WTC11 (cell line): ENCODE data around the gene CCNF.

ENCODE experiments used
- ATF1 ChIP-seq: sonication (generic); formaldehyde crosslinking; IDR thresholded peaks from 2 replicates; pipeline ENCODE4 v1.8.1; 2023; ENCODE audit warnings: mild to moderate bottlenecking, moderate library complexity, missing genetic modification reagents
- ATF3 ChIP-seq: sonication (generic); formaldehyde crosslinking; conservative IDR thresholded peaks from 2 replicates; pipeline ENCODE4 v1.8.1; 2022; ENCODE audit warnings: mild to moderate bottlenecking, missing genetic modification reagents
- FOXK1 ChIP-seq: sonication (generic); formaldehyde crosslinking; IDR thresholded peaks from 2 replicates; pipeline ENCODE4 v1.8.0; 2022; ENCODE audit warnings: mild to moderate bottlenecking, moderate library complexity, missing genetic modification reagents
- GABPB1 ChIP-seq: sonication (generic); formaldehyde crosslinking; IDR thresholded peaks from 2 replicates; pipeline ENCODE4 v1.8.1; 2023; ENCODE audit warnings: mild to moderate bottlenecking, missing genetic modification reagents
- RELA ChIP-seq: sonication (generic); formaldehyde crosslinking; IDR thresholded peaks from 2 replicates; pipeline ENCODE4 v1.8.1; 2022; ENCODE audit warnings: missing genetic modification reagents, mild to moderate bottlenecking, borderline replicate concordance
- SP1 ChIP-seq: sonication (generic); formaldehyde crosslinking; conservative IDR thresholded peaks from 2 replicates; pipeline ENCODE4 v1.8.1; 2022; ENCODE audit warnings: missing genetic modification reagents
- ZNF232 ChIP-seq: sonication (generic); formaldehyde crosslinking; IDR thresholded peaks from 2 replicates; pipeline ENCODE4 v1.8.0; 2022; ENCODE audit warnings: mild to moderate bottlenecking, missing genetic modification reagents
- TF ChIP-seq, protein P1 (sequence below): fragments of 200-600 bp; IDR thresholded peaks from 2 replicates; pipeline ENCODE4 v1.8.0; 2022; ENCODE audit warnings: antibody characterized with exemption
- TF ChIP-seq, protein P2 (sequence below): sonication (generic); formaldehyde crosslinking; IDR thresholded peaks from 2 replicates; pipeline ENCODE4 v1.8.1; 2023; ENCODE audit warnings: mild to moderate bottlenecking, missing genetic modification reagents, borderline replicate concordance
- TF ChIP-seq, protein P3 (sequence below): sonication (generic); formaldehyde crosslinking; IDR thresholded peaks from 2 replicates; pipeline ENCODE4 v1.8.0; 2022; ENCODE audit warnings: mild to moderate bottlenecking, missing genetic modification reagents

DNA sequence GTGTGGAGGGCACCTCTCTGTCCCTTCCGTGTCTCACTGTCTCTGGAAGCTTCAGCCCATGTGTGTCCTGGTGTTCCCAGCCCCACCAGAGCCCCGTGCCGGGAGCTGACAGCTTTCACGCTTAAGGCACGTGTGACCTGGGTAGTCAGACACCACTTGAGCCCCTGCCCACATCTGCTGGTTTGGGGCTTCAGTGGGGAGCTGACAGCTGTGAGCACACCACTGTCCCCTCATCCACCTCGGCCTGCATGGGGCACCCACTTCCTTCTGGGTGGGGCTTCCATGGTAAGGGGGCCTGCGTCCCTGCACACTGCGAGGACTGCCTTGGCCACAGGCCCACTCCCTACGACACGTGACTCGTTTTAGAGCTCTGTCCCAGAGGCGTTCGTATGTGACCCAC is 28.0 kb downstream of the CCNF start:
- TF ChIP-seq SP1 (CRISPR knock-in tag) (no peak), ATF3 (CRISPR knock-in tag) (no peak), ZNF232 (no peak), FOXK1 (CRISPR knock-in tag) (no peak), ATF1 (CRISPR knock-in tag) (no peak), RELA (CRISPR knock-in tag) (no peak), GABPB1 (CRISPR knock-in tag) (no peak)
- TF ChIP-seq, protein P1, sequence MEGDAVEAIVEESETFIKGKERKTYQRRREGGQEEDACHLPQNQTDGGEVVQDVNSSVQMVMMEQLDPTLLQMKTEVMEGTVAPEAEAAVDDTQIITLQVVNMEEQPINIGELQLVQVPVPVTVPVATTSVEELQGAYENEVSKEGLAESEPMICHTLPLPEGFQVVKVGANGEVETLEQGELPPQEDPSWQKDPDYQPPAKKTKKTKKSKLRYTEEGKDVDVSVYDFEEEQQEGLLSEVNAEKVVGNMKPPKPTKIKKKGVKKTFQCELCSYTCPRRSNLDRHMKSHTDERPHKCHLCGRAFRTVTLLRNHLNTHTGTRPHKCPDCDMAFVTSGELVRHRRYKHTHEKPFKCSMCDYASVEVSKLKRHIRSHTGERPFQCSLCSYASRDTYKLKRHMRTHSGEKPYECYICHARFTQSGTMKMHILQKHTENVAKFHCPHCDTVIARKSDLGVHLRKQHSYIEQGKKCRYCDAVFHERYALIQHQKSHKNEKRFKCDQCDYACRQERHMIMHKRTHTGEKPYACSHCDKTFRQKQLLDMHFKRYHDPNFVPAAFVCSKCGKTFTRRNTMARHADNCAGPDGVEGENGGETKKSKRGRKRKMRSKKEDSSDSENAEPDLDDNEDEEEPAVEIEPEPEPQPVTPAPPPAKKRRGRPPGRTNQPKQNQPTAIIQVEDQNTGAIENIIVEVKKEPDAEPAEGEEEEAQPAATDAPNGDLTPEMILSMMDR: no peak
- TF ChIP-seq, protein P2, sequence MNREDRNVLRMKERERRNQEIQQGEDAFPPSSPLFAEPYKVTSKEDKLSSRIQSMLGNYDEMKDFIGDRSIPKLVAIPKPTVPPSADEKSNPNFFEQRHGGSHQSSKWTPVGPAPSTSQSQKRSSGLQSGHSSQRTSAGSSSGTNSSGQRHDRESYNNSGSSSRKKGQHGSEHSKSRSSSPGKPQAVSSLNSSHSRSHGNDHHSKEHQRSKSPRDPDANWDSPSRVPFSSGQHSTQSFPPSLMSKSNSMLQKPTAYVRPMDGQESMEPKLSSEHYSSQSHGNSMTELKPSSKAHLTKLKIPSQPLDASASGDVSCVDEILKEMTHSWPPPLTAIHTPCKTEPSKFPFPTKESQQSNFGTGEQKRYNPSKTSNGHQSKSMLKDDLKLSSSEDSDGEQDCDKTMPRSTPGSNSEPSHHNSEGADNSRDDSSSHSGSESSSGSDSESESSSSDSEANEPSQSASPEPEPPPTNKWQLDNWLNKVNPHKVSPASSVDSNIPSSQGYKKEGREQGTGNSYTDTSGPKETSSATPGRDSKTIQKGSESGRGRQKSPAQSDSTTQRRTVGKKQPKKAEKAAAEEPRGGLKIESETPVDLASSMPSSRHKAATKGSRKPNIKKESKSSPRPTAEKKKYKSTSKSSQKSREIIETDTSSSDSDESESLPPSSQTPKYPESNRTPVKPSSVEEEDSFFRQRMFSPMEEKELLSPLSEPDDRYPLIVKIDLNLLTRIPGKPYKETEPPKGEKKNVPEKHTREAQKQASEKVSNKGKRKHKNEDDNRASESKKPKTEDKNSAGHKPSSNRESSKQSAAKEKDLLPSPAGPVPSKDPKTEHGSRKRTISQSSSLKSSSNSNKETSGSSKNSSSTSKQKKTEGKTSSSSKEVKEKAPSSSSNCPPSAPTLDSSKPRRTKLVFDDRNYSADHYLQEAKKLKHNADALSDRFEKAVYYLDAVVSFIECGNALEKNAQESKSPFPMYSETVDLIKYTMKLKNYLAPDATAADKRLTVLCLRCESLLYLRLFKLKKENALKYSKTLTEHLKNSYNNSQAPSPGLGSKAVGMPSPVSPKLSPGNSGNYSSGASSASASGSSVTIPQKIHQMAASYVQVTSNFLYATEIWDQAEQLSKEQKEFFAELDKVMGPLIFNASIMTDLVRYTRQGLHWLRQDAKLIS (CRISPR knock-in tag): no peak
- TF ChIP-seq, protein P3, sequence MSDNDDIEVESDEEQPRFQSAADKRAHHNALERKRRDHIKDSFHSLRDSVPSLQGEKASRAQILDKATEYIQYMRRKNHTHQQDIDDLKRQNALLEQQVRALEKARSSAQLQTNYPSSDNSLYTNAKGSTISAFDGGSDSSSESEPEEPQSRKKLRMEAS (CRISPR knock-in tag): no peak
